K562 (cell line): ENCODE measurements around the gene SORCS1.

ENCODE experiments used
- BRF1 ChIP-seq: IDR thresholded peaks from 3 replicates; pipeline ENCODE4 v1.6.1; 2011; ENCODE audit warnings: borderline replicate concordance, mild to moderate bottlenecking; ENCODE audit not compliant: insufficient read length; ENCODE audit errors: extremely low read depth
- CREM ChIP-seq: IDR thresholded peaks from 2 replicates; pipeline ENCODE4 v1.6.1; 2014; ENCODE audit warnings: antibody characterized with exemption, low read depth
- CTCF ChIP-seq, 3 experiments: IDR thresholded peaks in 2 of 3; conservative IDR thresholded peaks in 1 of 3; 2 replicates each; pipeline ENCODE4 v1.5.1; 2011 to 2012; ENCODE audit warnings: low read length in 3 of 3, mild to moderate bottlenecking in 3 of 3, control low read depth in 2 of 3, improper control_type of control experiment in 1 of 3, inconsistent platforms in 1 of 3, low read depth in 1 of 3, mixed read lengths in 1 of 3, moderate library complexity in 1 of 3; ENCODE audit not compliant: insufficient read depth in 2 of 3
- SRSF3 ChIP-seq: fragments of 200-400 bp; formaldehyde crosslinking; IDR thresholded peaks from 2 replicates; pipeline ENCODE4 v1.6.1; 2016; ENCODE audit warnings: mild to moderate bottlenecking, low read length, moderate library complexity; ENCODE audit not compliant: insufficient read depth
- TF ChIP-seq, protein P1 (sequence below): fragments of 150-350 bp; IDR thresholded peaks from 2 replicates; pipeline ENCODE4 v1.6.1; 2014; ENCODE audit warnings: low read depth, mild to moderate bottlenecking, low read length, borderline replicate concordance

DNA sequence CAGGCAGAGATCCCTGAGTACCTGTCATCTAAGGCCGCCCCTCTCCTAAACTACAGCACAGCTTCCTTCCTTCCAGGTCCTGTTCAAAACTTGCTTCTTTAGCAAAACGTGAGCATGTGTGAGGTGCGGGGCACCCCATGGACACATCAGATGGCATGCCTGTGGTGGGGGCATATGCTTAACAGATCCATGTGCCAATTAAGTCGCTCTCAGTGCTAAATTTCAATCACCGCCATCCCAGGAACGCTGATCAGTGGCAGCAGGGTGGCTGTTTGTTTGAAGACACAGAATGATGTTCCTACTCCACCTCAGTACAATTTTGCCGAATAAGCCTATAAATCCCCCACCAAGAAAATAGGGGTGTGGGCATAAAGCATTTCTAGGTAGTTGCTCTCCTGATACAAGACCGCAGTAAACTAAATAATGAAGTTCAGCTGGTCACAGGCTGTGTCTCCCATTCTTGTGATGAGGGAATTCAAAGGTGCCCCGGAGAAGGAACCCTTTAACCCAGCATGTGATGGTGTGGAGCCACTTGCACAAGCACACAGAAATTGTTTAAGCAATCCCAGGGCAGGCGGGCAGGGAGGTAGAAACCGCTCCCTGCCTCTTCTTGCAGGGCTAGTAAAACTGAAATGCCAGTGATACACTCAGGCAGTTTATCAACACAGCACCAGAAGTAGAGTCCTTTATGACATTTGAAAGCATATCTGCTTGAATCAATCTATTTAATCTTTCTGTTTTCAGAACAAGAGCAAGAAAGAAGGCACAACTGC, 205.7 kb downstream of the SORCS1 start:
- TF ChIP-seq CTCF (IDR thresholded peaks at IDR 0.05 in 2 of 3, conservative IDR thresholded peaks at IDR 0.05 in 1 of 3; ENCODE audit: insufficient read depth in 2 of 3, low read depth in 1 of 3, low read length in 3 of 3) (no peak), BRF1 (no peak), CREM (no peak), SRSF3 (no peak)
- TF ChIP-seq, protein P1, sequence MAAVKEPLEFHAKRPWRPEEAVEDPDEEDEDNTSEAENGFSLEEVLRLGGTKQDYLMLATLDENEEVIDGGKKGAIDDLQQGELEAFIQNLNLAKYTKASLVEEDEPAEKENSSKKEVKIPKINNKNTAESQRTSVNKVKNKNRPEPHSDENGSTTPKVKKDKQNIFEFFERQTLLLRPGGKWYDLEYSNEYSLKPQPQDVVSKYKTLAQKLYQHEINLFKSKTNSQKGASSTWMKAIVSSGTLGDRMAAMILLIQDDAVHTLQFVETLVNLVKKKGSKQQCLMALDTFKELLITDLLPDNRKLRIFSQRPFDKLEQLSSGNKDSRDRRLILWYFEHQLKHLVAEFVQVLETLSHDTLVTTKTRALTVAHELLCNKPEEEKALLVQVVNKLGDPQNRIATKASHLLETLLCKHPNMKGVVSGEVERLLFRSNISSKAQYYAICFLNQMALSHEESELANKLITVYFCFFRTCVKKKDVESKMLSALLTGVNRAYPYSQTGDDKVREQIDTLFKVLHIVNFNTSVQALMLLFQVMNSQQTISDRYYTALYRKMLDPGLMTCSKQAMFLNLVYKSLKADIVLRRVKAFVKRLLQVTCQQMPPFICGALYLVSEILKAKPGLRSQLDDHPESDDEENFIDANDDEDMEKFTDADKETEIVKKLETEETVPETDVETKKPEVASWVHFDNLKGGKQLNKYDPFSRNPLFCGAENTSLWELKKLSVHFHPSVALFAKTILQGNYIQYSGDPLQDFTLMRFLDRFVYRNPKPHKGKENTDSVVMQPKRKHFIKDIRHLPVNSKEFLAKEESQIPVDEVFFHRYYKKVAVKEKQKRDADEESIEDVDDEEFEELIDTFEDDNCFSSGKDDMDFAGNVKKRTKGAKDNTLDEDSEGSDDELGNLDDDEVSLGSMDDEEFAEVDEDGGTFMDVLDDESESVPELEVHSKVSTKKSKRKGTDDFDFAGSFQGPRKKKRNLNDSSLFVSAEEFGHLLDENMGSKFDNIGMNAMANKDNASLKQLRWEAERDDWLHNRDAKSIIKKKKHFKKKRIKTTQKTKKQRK = no peak
